Measurements from ENCODE around the gene HOXC9. TPM values are rescaled to one million over a fixed set of nuclear protein-coding genes. Genes with fewer than 3 reads are reported as not detected.

The HOXC9 gene
- total and polyA plus RNA-seq, 2 of the 8 experiments (the other 6 are each of a cell fraction or from before 2014, with no cell fraction given) = not detected

GRCh38 chr12:53963005-53963404, 37.0 kb upstream of the HOXC9 start:
- POLR2A ChIA-PET (ENCODE audit: partially characterized antibody) = interaction anchor here (0.9 to 1.6 kb wide), 3 partner anchors 12 to 88 kb away, joined by 3 read pairs; partner anchors contain the start of gene HOXC13
- no peak overlapping the region for H2BK5ac ChIP-seq (ENCODE audit: low read depth, low read length)
- H4K20me1 ChIP-seq (replicated peaks in 1 of 2; ENCODE audit: control insufficient read depth in 1 of 2, insufficient read depth in 2 of 2, low read length in 2 of 2) = peaks cover 29 to 51% of the 10 kb centered on the region in 2 experiments
- H3K4ac ChIP-seq (replicated peaks; ENCODE audit: insufficient read length, low read depth, low read length) = no peak overlapping the region
- FAIRE-seq (no peak), DNase-seq (ENCODE audit: low read depth in 1 of 2, low spot score in 2 of 2) (no peak)
- no peak overlapping the region for H2BK12ac ChIP-seq (ENCODE audit: low read depth, low read length)
- peaks cover 99 to 100% (median 100%) of the 10 kb centered on the region in 4 experiments for H3K27me3 ChIP-seq (replicated peaks in 1 of 4; ENCODE audit: control insufficient read depth in 3 of 4, extremely low read depth in 1 of 4, insufficient read depth in 3 of 4, low read length in 3 of 4)
- no peaks in the 10 kb centered on the region for H3K79me2 ChIP-seq (ENCODE audit: control insufficient read depth in 1 of 2, insufficient read depth in 2 of 2, low read length in 2 of 2)
- H2BK15ac ChIP-seq (ENCODE audit: low read length) = no peak overlapping the region
- no peak overlapping the region for H3K9ac ChIP-seq (replicated peaks in 1 of 4; ENCODE audit: extremely low read depth in 1 of 4, low read depth in 3 of 4, low read length in 3 of 4)
- H2BK20ac ChIP-seq (ENCODE audit: low read length) = no peak overlapping the region
- H3K23me2 ChIP-seq (ENCODE audit: low read depth, low read length) = no peaks in the 10 kb centered on the region
- H3K4me3 ChIP-seq (ENCODE audit: extremely low read depth in 1 of 4, insufficient read depth in 2 of 4, low read depth in 3 of 4, low read length in 4 of 4) = no peak overlapping the region
- no peak overlapping the region for H3K4me2 ChIP-seq (ENCODE audit: insufficient read depth in 1 of 2, low read depth in 2 of 2, low read length in 2 of 2)
- WGBS, 2 experiments (ENCODE audit: extremely low coverage in 1 of 2, insufficient coverage in 1 of 2, insufficient read length in 1 of 2, insufficient replicate concordance in 2 of 2, low coverage in 1 of 2, low lambda C conversion rate in 2 of 2, missing lambda C conversion rate in 1 of 2) = 30% methylated on average over 7 of the region's 7 CpGs; no CpG with 5 or more reads in 1 of the 2 experiments
- H4K8ac ChIP-seq (ENCODE audit: extremely low read depth, insufficient read depth, low read length) = no peak overlapping the region
- H3K23ac ChIP-seq (ENCODE audit: insufficient read length) = no peak overlapping the region
- no peak overlapping the region for H2AFZ ChIP-seq (ENCODE audit: low read length)
- no peak overlapping the region for H4K5ac ChIP-seq (ENCODE audit: insufficient read length, low read depth, low read length)
- H3K36me3 ChIP-seq (ENCODE audit: control insufficient read depth in 2 of 4, insufficient read depth in 4 of 4, low read length in 3 of 4) = peaks cover 0 to 8% (median 0%) of the 10 kb centered on the region in 4 experiments; a peak in 2 of 8 replicates
- peaks cover 0 to 4% (median 2%) of the 10 kb centered on the region in 4 experiments; a peak in 3 of 7 replicates for H3K4me1 ChIP-seq (replicated peaks in 1 of 4; ENCODE audit: control insufficient read depth in 3 of 4, insufficient read depth in 4 of 4, low read length in 3 of 4)
- H3K14ac ChIP-seq (ENCODE audit: insufficient read length) = no peak overlapping the region
- no peak overlapping the region for H2AK5ac ChIP-seq (ENCODE audit: low read depth, low read length)
- no peak overlapping the region for H3K27ac ChIP-seq (ENCODE audit: low read depth, low read length)
- H3K9me3 ChIP-seq (ENCODE audit: insufficient read depth in 2 of 2, low read depth in 1 of 2, low read length in 1 of 2) = no peaks in the 10 kb centered on the region
- H3K56ac ChIP-seq (replicated peaks; ENCODE audit: insufficient read length, low read depth, low read length) = no peak overlapping the region
- no peak overlapping the region for H3K18ac ChIP-seq (ENCODE audit: extremely low read depth, low read length)
- no peak for TF ChIP-seq ATF2 (IDR thresholded peaks at IDR 0.05; ENCODE audit: low read length)
- TF ChIP-seq KDM5A (IDR thresholded peaks at IDR 0.05; ENCODE audit: low read length) = no peak
- no peak for TF ChIP-seq GABPA (IDR thresholded peaks at IDR 0.05; ENCODE audit: borderline replicate concordance, insufficient read depth, low read length)
- peak; percentile 80 for TF ChIP-seq RNF2 (IDR thresholded peaks at IDR 0.05; ENCODE audit: borderline replicate concordance, low read depth, low read length, missing control alignments, poor library complexity, severe bottlenecking)
- TF ChIP-seq USF2 (IDR thresholded peaks at IDR 0.05; ENCODE audit: low read length) = no peak
- TF ChIP-seq SUZ12 (IDR thresholded peaks at IDR 0.05; ENCODE audit: low read length) = no peak
- no peak overlapping the region for H4K91ac ChIP-seq (replicated peaks; ENCODE audit: insufficient read length, low read length)
- CTCF ChIA-PET (ENCODE audit: partially characterized antibody) = interaction anchor here (2.3 kb wide), 1 partner anchor 245 kb away, joined by 8 read pairs; no protein-coding TSS in a partner anchor
- H3K79me1 ChIP-seq (ENCODE audit: low read depth, low read length) = no peaks in the 10 kb centered on the region
- H2BK120ac ChIP-seq (replicated peaks; ENCODE audit: low read depth, low read length) = no peak overlapping the region
